DND-41 (cell line): ENCODE data around the gene TXNDC17.

ENCODE experiments used
- ATAC-seq: fragments of 200-7000 bp; cut with Tn5 transposase; 3 replicates; pipeline ENCODE4 v1.9.1; 2021; ENCODE audit warnings: low read depth; ENCODE audit not compliant: insufficient read depth
- DNase-seq: peaks from one replicate; pipeline ENCODE4 v3.0.0-alpha.2; 2020
- H2AFZ ChIP-seq: 2 replicates; pipeline ENCODE4 v1.6.0; 2012; ENCODE audit warnings: low read depth, low read length
- H3K27ac ChIP-seq: 2 replicates; pipeline ENCODE4 v1.5.1; 2012; ENCODE audit warnings: low read length, inconsistent platforms
- H3K27me3 ChIP-seq: fragments of 200-600 bp; sonication (generic); 2 replicates; pipeline ENCODE4 v1.6.0; 2012; ENCODE audit warnings: low read length, mild to moderate bottlenecking, inconsistent platforms; ENCODE audit not compliant: insufficient read depth, poor library complexity
- H3K36me3 ChIP-seq: 2 replicates; pipeline ENCODE4 v1.5.1; 2012; ENCODE audit warnings: low read length, inconsistent platforms; ENCODE audit not compliant: insufficient read depth
- H3K4me1 ChIP-seq: 2 replicates; pipeline ENCODE4 v1.5.1; 2012; ENCODE audit warnings: mild to moderate bottlenecking, low read length; ENCODE audit not compliant: insufficient read depth
- H3K4me2 ChIP-seq: 2 replicates; pipeline ENCODE4 v1.6.0; 2012; ENCODE audit warnings: mild to moderate bottlenecking, moderate library complexity, low read length, inconsistent platforms; ENCODE audit not compliant: insufficient read depth
- H3K4me3 ChIP-seq, 2 experiments: fragments of 200-600 bp in 1 of 2; shearing (Covaris generic) in 1 of 2; 2 replicates each; pipeline ENCODE4 v1.5.1; 2012 to 2016; ENCODE audit warnings: inconsistent platforms in 2 of 2, low read length in 2 of 2, mild to moderate bottlenecking in 2 of 2, low read depth in 1 of 2, moderate library complexity in 1 of 2
- H3K79me2 ChIP-seq: 2 replicates; pipeline ENCODE4 v1.6.0; 2012; ENCODE audit warnings: low read length, inconsistent platforms; ENCODE audit not compliant: insufficient read depth
- H3K9ac ChIP-seq: 2 replicates; pipeline ENCODE4 v1.6.0; 2012; ENCODE audit warnings: low read depth, mild to moderate bottlenecking, inconsistent platforms, low read length, moderate library complexity
- H3K9me3 ChIP-seq: 2 replicates; pipeline ENCODE4 v1.5.1; 2012; ENCODE audit warnings: low read length, moderate library complexity, mild to moderate bottlenecking, inconsistent platforms; ENCODE audit not compliant: insufficient read depth, severe bottlenecking
- H4K20me1 ChIP-seq: 2 replicates; pipeline ENCODE4 v1.6.0; 2012; ENCODE audit warnings: low read length; ENCODE audit not compliant: insufficient read depth
- CTCF ChIP-seq: IDR thresholded peaks from 2 replicates; pipeline ENCODE4 v1.5.1; 2012; ENCODE audit warnings: borderline replicate concordance, low read length, moderate library complexity, mild to moderate bottlenecking; ENCODE audit not compliant: poor library complexity, severe bottlenecking; ENCODE audit errors: extremely low read depth
- EZH2 ChIP-seq: IDR thresholded peaks from 3 replicates; pipeline ENCODE4 v1.6.1; 2012; ENCODE audit warnings: borderline replicate concordance, low read depth, mild to moderate bottlenecking, moderate library complexity, low read length, inconsistent platforms; ENCODE audit not compliant: severe bottlenecking

TXNDC17 gene

GRCh38 chr17:6668727-6669425 is 28.0 kb downstream of the TXNDC17 start:
- TF ChIP-seq EZH2 (no peak), CTCF (no peak)
- Histone ChIP-seq H3K36me3 (no peaks in the 10 kb centered on the region), H3K4me3 (no peak overlapping the region), H2AFZ (no peak overlapping the region), H3K9ac (no peak overlapping the region), H3K27me3 (peaks cover 12% of the 10 kb centered on the region), H3K4me2 (no peak overlapping the region), H3K27ac (no peak overlapping the region), H4K20me1 (0 out of 2 replicates have a peak, but pooled peaks cover 5% of the 10 kb centered on the region), H3K9me3 (no peaks in the 10 kb centered on the region), H3K79me2 (no peaks in the 10 kb centered on the region), H3K4me1 (no peaks in the 10 kb centered on the region)
- DNase-seq (no peak), ATAC-seq (no peak)

- Histone ChIP-seq H3K4me3 (no peak overlapping the region), H3K9ac (no peak overlapping the region), H3K36me3 (no peaks in the 10 kb centered on the region), H3K27ac (no peak overlapping the region), H4K20me1 (peaks cover 6% of the 10 kb centered on the region; the same call in 1 of the 2 replicates), H3K4me2 (no peak overlapping the region), H3K4me1 (no peaks in the 10 kb centered on the region), H2AFZ (no peak overlapping the region), H3K9me3 (no peaks in the 10 kb centered on the region), H3K27me3 (peaks cover 14% of the 10 kb centered on the region), H3K79me2 (no peaks in the 10 kb centered on the region)
- TF ChIP-seq EZH2: no peak
- no peak for TF ChIP-seq CTCF
- DNase-seq (no peak), ATAC-seq (no peak)
Observed at GRCh38 chr17:6669479-6670212, 28.8 kb downstream of the TXNDC17 start.

GRCh38 chr17:6670571-6670970 is 29.7 kb downstream of the TXNDC17 start:
- no peaks in the 10 kb centered on the region for H3K9me3 ChIP-seq
- H3K27ac ChIP-seq: no peak overlapping the region
- no peak overlapping the region for H3K9ac ChIP-seq
- H3K4me1 ChIP-seq: no peaks in the 10 kb centered on the region
- H3K4me2 ChIP-seq: no peak overlapping the region
- TF ChIP-seq CTCF: no peak
- peaks cover 15% of the 10 kb centered on the region for H4K20me1 ChIP-seq
- no peaks in the 10 kb centered on the region for H3K36me3 ChIP-seq
- H2AFZ ChIP-seq: no peak overlapping the region
- H3K27me3 ChIP-seq: peaks cover 19% of the 10 kb centered on the region
- no peak overlapping the region for H3K4me3 ChIP-seq
- ATAC-seq: no peak
- H3K79me2 ChIP-seq: no peaks in the 10 kb centered on the region
- no peak for DNase-seq
